Esophagus (tissue), 2 donors: Measurements from ENCODE around the gene ITIH2. TPM values are rescaled to one million over a fixed set of nuclear protein-coding genes. Genes with fewer than 3 reads are reported as not detected.
"Not testable (repeated sequence)": the region's sequence is repeated elsewhere in the genome, so short reads cannot be mapped to it uniquely, and the experiment has no call there.

ENCODE experiments used
- H3K27ac ChIP-seq, 2 donors: one replicate each; pipeline ENCODE4 v1.5.1; 2013; ENCODE audit warnings: low read depth in 2 of 2, mild to moderate bottlenecking in 2 of 2, inconsistent platforms in 1 of 2, low read length in 1 of 2, moderate library complexity in 1 of 2
- H3K27me3 ChIP-seq, 2 donors: one replicate each; pipeline ENCODE4 v1.6.1; 2013; ENCODE audit warnings: low read length in 2 of 2, control low read depth in 1 of 2, mild to moderate bottlenecking in 1 of 2; ENCODE audit not compliant: insufficient read depth in 2 of 2, control insufficient read depth in 1 of 2
- H3K36me3 ChIP-seq, 2 donors: one replicate each; pipeline ENCODE4 v1.6.1; 2013; ENCODE audit warnings: low read length in 1 of 2; ENCODE audit not compliant: control insufficient read depth in 2 of 2, insufficient read depth in 2 of 2
- H3K4me1 ChIP-seq, 2 donors: one replicate each; pipeline ENCODE4 v1.6.1; 2013; ENCODE audit warnings: low read length in 1 of 2; ENCODE audit not compliant: control insufficient read depth in 2 of 2, insufficient read depth in 2 of 2
- H3K4me3 ChIP-seq, 2 donors: one replicate each; pipeline ENCODE4 v1.5.1; 2013; ENCODE audit warnings: low read length in 2 of 2, mild to moderate bottlenecking in 2 of 2, low read depth in 1 of 2, moderate library complexity in 1 of 2
- H3K9me3 ChIP-seq, 2 donors: one replicate each; pipeline ENCODE4 v1.6.1; 2013; ENCODE audit warnings: mild to moderate bottlenecking in 2 of 2, low read depth in 1 of 2, low read length in 1 of 2, moderate library complexity in 1 of 2; ENCODE audit not compliant: control insufficient read depth in 2 of 2, insufficient read depth in 1 of 2
- WGBS, 2 donors: extraction: QIAGEN DNeasy Blood & Tissue Kit; methylation state at CpG; one replicate each; pipeline ENCODE4 v1.1.7; 2013; 5-methylcytosine and 5-hydroxymethylcytosine counted together
- polyA plus RNA-seq, 2 donors: library from polyadenylated mRNA; stranded (reverse); fragments of 200-250 nt; gene quantifications; one replicate each; pipeline ENCODE4 v1.2.3, GENCODE V29; 2013
- donor health status: healthy with polysubstance abuse.
- donor health status: Bipolar disorder and iron deficiency.

ITIH2 gene
- polyA plus RNA-seq, 2 donors = not detected

DNA sequence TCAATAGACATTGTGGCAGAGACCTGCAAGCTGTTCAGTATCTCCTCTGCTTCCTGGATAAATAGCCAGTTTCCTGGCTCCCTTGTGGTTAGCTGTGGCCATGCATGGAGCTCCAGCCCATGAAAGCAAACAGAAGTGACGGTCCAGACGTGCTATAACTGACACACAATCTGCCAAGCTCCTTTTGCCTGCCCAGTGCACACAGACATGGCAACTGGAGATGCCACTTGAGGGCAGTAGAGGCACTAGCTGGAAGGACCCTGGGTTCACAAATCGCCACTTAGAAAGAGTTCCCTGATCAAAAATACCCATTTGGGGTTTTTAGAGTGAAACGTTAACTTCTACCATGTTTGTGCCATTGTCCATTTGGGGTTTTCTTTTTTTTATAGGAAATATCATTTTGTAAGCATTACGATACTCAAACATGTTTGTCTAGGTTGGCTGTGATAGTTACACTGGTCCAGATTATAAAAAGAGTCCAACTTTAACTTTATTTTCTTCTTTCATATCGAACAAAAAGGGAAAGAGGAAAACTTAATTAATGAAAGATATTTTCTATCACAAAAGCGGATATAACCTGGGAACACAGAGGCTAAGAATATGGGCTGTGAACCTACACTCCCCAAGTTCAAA, 53.4 kb downstream of the ITIH2 start:
- no peaks in the 10 kb centered on the region for H3K9me3 ChIP-seq
- H3K27ac ChIP-seq = no peak overlapping the region
- no peaks in the 10 kb centered on the region for H3K4me1 ChIP-seq
- no peak overlapping the region for H3K4me3 ChIP-seq
- 67 to 71% methylated on average over 7 of the region's 7 CpGs for WGBS, 2 donors
- no peaks in the 10 kb centered on the region for H3K27me3 ChIP-seq
- peaks cover 3 to 17% of the 10 kb centered on the region in 2 donors for H3K36me3 ChIP-seq

- WGBS, 2 donors = 72 to 78% methylated on average over 5 of the region's 5 CpGs
- no peaks in the 10 kb centered on the region for H3K4me1 ChIP-seq
- H3K36me3 ChIP-seq = peaks cover 5 to 8% of the 10 kb centered on the region in 2 donors
- no peaks in the 10 kb centered on the region for H3K27me3 ChIP-seq
- no peak overlapping the region for H3K27ac ChIP-seq
- H3K9me3 ChIP-seq = no peaks in the 10 kb centered on the region
- no peak overlapping the region for H3K4me3 ChIP-seq
These were observed 60.8 kb downstream of the ITIH2 start for GRCh38 chr10:7763929-7764328.

DNA sequence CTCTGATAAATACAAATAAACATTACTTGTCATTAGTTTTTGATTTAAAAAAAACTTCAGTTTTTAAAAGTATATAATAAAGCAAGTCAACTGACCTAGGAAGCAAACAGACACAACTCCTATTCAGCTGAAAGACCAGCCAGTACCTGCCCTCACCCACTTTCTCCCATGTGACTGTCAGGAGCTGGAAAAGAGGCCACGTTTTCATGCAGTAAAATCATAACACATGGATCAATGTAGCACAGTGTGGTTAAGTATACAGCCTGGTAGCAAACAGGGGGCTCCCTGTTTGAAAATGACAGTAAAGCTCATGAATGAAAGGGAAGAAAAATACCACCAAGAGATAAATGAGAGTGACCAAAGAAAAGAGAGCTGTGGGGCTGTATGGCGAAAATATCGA, 63.1 kb downstream of the ITIH2 start:
- Histone ChIP-seq H3K27ac (no peak overlapping the region), H3K27me3 (no peaks in the 10 kb centered on the region), H3K4me3 (no peak overlapping the region), H3K4me1 (no peaks in the 10 kb centered on the region), H3K36me3 (peaks cover 5 to 13% of the 10 kb centered on the region in 2 donors), H3K9me3 (no peaks in the 10 kb centered on the region)
- whole genome bisulfite sequencing, 2 donors = 86% methylated on average over 3 of the region's 3 CpGs

DNA sequence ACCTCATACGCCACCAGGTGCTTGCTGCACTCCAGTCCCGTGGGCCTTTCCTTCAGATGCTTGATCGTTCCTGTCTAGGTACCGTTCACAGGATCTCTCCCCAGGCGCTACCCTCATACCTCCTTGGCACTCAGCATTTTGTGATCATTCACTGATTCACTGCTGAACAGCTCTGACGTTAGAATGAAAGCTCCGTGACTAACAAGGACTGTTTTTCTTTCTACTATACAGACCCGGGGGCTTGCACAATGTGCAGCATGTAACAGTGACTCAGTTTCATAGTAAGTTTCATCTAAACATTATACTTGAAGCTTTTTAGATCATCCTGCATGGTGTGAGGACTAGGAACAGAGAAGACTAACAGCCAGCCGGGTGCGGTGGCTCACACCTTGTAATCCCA, 64.1 kb downstream of the ITIH2 start:
- Histone ChIP-seq H3K9me3 (no peaks in the 10 kb centered on the region), H3K4me1 (no peaks in the 10 kb centered on the region), H3K27me3 (no peaks in the 10 kb centered on the region), H3K27ac (no peak overlapping the region), H3K4me3 (no peak overlapping the region), H3K36me3 (peaks cover 5 to 13% of the 10 kb centered on the region in 2 donors)
- 93 to 94% methylated on average over 10 of the region's 10 CpGs for WGBS, 2 donors

GRCh38 chr10:7768417-7768816, 65.3 kb downstream of the ITIH2 start:
- no peaks in the 10 kb centered on the region for H3K9me3 ChIP-seq
- 95 to 98% methylated on average over 7 of the region's 7 CpGs for WGBS, 2 donors
- H3K4me3 ChIP-seq = no peak overlapping the region
- H3K27ac ChIP-seq = no peak overlapping the region
- H3K4me1 ChIP-seq = no peaks in the 10 kb centered on the region
- peaks cover 5 to 16% of the 10 kb centered on the region in 2 donors for H3K36me3 ChIP-seq
- H3K27me3 ChIP-seq = no peaks in the 10 kb centered on the region

- H3K4me3 ChIP-seq = no peak overlapping the region
- no peaks in the 10 kb centered on the region for H3K4me1 ChIP-seq
- peaks cover 0 to 16% of the 10 kb centered on the region in 2 donors for H3K36me3 ChIP-seq
- WGBS, 2 donors = 60 to 63% methylated on average over 10 of the region's 10 CpGs
- H3K27me3 ChIP-seq = no peaks in the 10 kb centered on the region
- H3K9me3 ChIP-seq = no peaks in the 10 kb centered on the region
- H3K27ac ChIP-seq = no peak overlapping the region
These were observed 71.0 kb downstream of the ITIH2 start for GRCh38 chr10:7773845-7774801.

- no peaks in the 10 kb centered on the region for H3K4me1 ChIP-seq
- no peaks in the 10 kb centered on the region for H3K9me3 ChIP-seq
- H3K4me3 ChIP-seq = no peak overlapping the region
- WGBS, 2 donors = 100% methylated on average over 2 of the region's 2 CpGs
- H3K36me3 ChIP-seq = peaks cover 0 to 15% of the 10 kb centered on the region in 2 donors
- H3K27ac ChIP-seq = no peak overlapping the region
- H3K27me3 ChIP-seq = no peaks in the 10 kb centered on the region
These were observed 73.7 kb downstream of the ITIH2 start for GRCh38 chr10:7776777-7777176.

DNA sequence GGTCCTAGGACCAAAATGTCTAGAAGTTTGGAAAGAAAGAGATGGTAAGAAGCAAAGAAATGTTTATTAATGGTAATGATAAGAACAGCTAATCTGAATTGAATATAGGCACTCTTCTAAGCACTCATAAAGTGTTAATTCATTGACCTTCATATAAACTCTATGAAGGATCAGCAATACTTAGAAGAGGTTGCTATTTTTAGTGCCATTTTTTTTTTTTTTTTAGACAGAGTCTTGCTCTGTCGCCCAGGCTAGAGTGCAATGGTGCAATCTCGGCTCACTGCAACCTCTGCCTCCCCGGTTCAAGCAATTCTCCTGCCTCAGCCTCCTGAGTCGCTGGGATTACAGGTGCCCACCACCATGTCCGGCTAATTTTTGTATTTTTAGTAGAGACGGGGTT, 79.1 kb downstream of the ITIH2 start:
- H3K36me3 ChIP-seq, H3K4me3 ChIP-seq, H3K27ac ChIP-seq, H3K4me1 ChIP-seq, H3K9me3 ChIP-seq, H3K27me3 ChIP-seq: not testable (repeated sequence)
- 90 to 92% methylated on average over 6 of the region's 6 CpGs for WGBS, 2 donors

DNA sequence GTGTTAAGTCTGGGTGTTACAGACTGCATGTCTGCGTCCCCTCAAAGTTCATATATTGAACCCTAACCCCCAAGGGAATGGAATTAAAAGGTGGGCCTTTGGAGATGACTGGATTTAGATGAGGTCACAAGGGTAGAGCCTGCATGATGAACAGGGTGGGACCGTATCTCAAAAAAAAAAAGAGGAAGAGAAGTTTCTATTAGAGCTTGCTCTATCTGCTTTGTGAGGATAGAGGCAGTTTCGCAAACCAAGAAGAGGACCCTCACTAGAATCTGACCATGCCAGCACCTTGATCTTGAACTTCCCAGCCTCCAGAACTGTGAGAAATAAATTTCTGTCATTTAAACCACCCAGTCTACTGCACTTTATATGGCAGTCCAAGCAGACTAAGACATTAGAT, 83.3 kb downstream of the ITIH2 start:
- no peak overlapping the region for H3K27ac ChIP-seq
- 78 to 80% methylated on average over 3 of the region's 3 CpGs for WGBS, 2 donors
- no peaks in the 10 kb centered on the region for H3K9me3 ChIP-seq
- H3K4me1 ChIP-seq = peaks cover 2% of the 10 kb centered on the region in 2 donors
- no peaks in the 10 kb centered on the region for H3K36me3 ChIP-seq
- no peak overlapping the region for H3K4me3 ChIP-seq
- no peaks in the 10 kb centered on the region for H3K27me3 ChIP-seq
